ENCODE results near the gene PBX4.

Gene PBX4

GRCh38 chr19:19632661-19633060 is 14.2 kb upstream of the PBX4 start:
- DNase-seq (ENCODE audit: extremely low read depth, low read depth) = no peak
- TF ChIP-seq CTCF (IDR thresholded peaks at IDR 0.05; ENCODE audit: low read depth, low read length, missing control alignments) = no peak
- H3K4me3 ChIP-seq (replicated peaks; ENCODE audit: low read depth, low read length) = no peak overlapping the region

- DNase-seq (ENCODE audit: extremely low read depth, low read depth) = no peak
- no peak overlapping the region for H3K4me3 ChIP-seq (replicated peaks; ENCODE audit: low read depth, low read length)
- TF ChIP-seq CTCF (IDR thresholded peaks at IDR 0.05; ENCODE audit: low read depth, low read length, missing control alignments) = no peak
Measured at GRCh38 chr19:19631346-19631745, 12.9 kb upstream of the PBX4 start.

GRCh38 chr19:19630426-19630825 is 11.9 kb upstream of the PBX4 start:
- no peak for TF ChIP-seq CTCF (IDR thresholded peaks at IDR 0.05; ENCODE audit: low read depth, low read length, missing control alignments)
- H3K4me3 ChIP-seq (replicated peaks; ENCODE audit: low read depth, low read length) = no peak overlapping the region
- no peak for DNase-seq (ENCODE audit: extremely low read depth, low read depth)

- no peak for DNase-seq (ENCODE audit: extremely low read depth, low read depth)
- H3K4me3 ChIP-seq (replicated peaks; ENCODE audit: low read depth, low read length) = no peak overlapping the region
- no peak for TF ChIP-seq CTCF (IDR thresholded peaks at IDR 0.05; ENCODE audit: low read depth, low read length, missing control alignments)
Measured at GRCh38 chr19:19630062-19630414, 11.6 kb upstream of the PBX4 start.

GRCh38 chr19:19628501-19629134 is 10.1 kb upstream of the PBX4 start:
- DNase-seq (ENCODE audit: extremely low read depth, low read depth) = no peak
- peak overlapping the region; percentile 15; the same call in 1 of the 2 replicates for H3K4me3 ChIP-seq (replicated peaks; ENCODE audit: low read depth, low read length)
- TF ChIP-seq CTCF (IDR thresholded peaks at IDR 0.05; ENCODE audit: low read depth, low read length, missing control alignments) = no peak

GRCh38 chr19:19627621-19628500 is 9.4 kb upstream of the PBX4 start, which contains the start of gene LPAR2:
LPAR2 (minus strand) TSS chr19:19628220; CDS start chr19:19627275, 945 bp downstream.
- H3K4me3 ChIP-seq (replicated peaks; ENCODE audit: low read depth, low read length) = peak within 1 kb of the TSS; percentile 15
- no peak for TF ChIP-seq CTCF (IDR thresholded peaks at IDR 0.05; ENCODE audit: low read depth, low read length, missing control alignments)
- no peak for DNase-seq (ENCODE audit: extremely low read depth, low read depth)
